ENCODE measurements around the gene HEATR3.

HEATR3 gene

DNA sequence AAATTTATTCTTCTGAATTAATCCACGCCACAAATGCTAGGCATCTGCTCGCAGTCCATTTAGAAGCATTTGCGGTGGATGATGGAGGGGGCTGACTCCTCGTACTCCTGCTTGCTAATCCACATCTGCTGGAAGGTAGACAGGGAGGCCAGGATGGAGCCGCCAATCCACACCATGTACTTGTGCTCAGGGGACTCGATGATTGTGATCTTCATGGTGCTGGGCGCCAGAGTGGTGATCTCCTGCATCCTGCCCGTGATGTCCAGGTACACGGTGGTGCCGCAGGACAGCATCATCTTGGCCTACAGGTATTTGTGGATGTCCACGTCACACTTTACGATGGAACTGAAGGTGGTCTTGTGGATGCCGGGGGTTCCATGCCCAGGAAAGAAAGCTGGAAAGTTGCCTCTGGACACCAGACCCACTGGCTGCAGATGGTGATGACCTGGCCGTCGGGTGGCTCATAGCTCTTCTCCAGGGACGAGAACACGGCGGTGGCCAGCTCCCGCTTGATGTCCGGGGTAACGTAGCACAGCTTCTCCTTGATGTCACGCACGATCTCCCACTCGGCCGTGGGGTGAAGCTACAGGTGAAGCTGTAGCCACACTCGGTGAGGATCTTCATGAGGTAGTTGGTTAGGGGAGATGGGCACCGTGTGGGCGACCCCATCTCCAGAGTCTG is 7.5 kb upstream of the HEATR3 start:
- ATAC-seq = no peak
- no peak for DNase-seq

DNA sequence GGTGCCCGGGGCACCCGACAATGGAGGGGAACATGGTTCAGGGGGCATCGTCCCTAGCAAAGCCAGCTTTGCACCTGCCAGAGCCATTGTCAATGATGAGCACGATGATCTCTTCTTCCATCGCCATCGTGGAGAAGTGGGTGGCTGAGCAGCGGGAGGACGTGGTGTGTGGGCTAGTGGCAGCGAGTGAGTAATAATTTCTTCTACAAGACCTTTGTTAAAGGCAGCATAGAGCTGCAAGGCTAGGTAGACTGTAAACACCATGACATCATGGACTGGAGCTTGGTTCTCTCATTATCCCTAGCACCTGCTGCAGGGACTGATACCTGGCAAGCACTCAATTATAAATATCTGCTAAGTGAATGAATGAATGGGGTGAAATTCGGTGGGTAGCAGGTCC is 6.7 kb upstream of the HEATR3 start:
- peak; percentile 62 for ATAC-seq
- no peak for DNase-seq

DNA sequence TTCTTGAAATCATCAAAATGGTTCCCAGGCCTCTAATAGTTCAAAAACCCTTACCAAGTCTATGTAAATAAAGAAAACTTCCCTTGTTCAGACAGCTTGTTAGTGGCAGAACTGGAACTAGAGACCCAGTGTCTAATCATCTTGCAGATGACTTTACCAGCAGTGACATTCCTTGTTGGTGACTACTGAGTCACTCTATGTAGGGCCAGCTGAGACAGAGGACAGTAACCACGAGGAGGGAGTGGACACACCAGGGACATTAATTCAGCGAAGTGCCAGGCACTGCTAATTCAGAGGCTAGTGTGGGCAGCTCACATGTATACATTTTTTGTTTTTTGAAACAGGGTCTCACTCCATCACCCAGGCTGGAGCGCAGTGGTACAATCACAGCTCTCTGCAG is 6.1 kb upstream of the HEATR3 start:
- ATAC-seq = no peak
- no peak for DNase-seq

DNA sequence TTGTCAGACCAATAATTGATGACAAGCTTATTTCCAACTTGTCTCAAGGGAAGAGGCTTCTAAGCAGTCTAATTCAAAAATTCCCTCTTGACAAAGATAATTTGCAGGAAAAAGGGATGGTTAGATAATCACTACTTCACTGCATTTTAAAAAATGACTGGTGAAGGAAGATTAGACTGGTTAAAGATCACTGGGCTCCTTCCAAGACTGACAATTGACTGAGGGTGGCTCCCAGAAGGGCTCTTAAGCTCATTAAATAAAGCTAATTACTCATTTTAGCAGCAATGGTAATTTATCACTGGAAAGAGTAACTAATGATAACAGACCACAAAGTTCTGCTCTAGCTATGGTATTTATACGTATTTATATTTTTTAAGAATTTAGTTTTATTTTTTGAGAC is 4.4 kb upstream of the HEATR3 start:
- ATAC-seq = no peak
- no peak for DNase-seq

DNA sequence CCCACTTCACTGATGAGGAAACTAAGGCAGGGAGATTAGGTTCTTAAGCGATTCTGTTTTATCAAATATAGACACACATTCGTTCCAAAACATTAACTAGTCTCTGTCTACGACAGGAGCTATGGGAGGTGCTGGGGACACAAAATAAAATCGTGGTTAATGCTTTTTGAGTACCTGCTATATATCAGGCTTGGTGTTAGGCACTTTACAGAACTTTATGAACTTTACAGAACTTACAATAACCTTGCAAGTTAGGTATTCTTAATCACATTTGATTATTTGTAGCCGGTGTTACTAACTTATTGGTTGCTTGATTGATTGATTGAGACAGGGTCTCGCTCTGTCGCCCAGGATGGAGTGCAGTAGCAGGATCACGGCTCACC is 538 bp upstream of the HEATR3 start:
- DNase-seq (no peak), ATAC-seq (no peak)

DNA sequence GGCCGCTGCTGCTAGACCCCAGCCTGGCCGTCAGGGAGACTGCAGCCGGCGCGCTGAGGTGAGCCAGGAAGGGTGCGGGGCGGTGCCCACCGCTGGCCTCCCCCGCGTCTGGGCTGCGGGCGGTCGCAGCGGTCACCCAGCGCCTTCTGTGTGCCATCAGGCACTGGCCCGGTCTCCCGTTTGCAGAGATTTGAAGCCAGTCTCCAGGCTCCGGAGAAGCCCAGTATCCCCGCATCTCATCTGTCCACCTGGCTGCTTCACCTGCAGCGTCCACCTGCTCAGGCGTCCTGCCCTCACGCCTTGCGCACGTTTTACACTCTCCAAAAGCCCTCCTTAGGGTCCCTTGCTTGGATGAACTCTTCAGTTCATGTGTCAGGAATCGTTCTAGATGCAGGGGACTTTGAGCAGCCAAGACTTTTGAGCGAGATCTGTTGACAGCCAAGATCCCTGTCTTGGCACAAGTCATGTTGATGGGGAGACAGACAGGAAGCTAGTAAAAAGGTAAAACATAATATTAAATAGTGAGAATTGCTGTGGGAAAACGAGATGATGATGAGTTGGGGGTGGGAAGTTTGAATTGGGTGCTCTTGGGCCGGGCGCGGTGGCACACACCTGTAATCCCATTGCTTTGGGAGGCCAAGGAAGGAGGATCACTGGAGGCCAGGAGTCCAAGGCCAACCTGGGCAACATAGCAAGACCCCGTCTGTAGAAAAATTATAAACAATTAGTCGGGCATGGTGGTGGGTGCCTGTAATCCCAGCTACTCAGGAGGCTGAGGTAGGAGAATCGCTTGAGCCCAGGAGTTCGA is 916 bp downstream of the HEATR3 start:
- no peak for DNase-seq
- no peak for ATAC-seq

GRCh38 chr16:50067290-50067853 is 1.6 kb downstream of the HEATR3 start:
- ATAC-seq = peak; percentile 40
- peak; percentile 27 for DNase-seq

DNA sequence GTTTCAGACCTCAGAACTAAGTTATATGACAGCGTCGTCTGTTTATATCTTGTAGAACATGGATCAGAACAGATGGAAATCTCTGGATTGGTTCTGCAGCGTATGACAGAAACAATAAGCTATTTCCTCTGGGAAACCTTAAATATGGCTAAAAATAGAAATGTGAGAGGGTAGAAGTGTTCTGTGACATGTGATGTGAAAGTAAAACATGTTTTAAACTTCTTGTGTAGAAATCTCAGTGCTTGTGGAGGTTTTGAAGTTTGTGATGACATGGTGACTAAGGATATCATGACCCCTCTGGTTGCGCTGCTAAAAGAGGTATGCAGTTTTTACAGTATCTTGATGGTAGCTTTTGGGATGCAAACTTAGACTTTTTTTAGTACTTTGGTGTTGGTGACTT is 2.8 kb downstream of the HEATR3 start:
- DNase-seq (no peak), ATAC-seq (no peak)

GRCh38 chr16:50069060-50069459 is 3.3 kb downstream of the HEATR3 start:
- ATAC-seq (no peak), DNase-seq (no peak)

GRCh38 chr16:50071075-50071671 is 5.4 kb downstream of the HEATR3 start:
- ATAC-seq (no peak), DNase-seq (no peak)

DNA sequence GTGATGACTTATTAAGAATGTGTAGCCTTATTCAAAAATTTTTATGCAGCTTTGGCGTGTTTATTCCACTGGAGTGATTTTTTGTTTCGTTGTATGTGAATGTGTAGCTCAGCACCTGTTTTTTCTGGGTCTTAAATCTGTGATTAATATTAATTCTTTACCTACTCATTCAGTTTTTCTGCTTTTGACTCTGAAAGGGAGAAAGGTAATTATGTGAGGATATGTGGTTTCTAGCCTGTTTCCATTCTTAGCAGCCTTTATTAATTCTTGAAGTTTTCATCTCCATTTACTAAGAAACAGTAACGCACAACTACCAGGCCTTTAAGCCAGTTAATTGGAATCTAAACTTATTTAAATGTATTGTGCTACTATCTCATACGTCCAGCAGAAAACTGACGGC is 7.0 kb downstream of the HEATR3 start:
- ATAC-seq (no peak), DNase-seq (no peak)

DNA sequence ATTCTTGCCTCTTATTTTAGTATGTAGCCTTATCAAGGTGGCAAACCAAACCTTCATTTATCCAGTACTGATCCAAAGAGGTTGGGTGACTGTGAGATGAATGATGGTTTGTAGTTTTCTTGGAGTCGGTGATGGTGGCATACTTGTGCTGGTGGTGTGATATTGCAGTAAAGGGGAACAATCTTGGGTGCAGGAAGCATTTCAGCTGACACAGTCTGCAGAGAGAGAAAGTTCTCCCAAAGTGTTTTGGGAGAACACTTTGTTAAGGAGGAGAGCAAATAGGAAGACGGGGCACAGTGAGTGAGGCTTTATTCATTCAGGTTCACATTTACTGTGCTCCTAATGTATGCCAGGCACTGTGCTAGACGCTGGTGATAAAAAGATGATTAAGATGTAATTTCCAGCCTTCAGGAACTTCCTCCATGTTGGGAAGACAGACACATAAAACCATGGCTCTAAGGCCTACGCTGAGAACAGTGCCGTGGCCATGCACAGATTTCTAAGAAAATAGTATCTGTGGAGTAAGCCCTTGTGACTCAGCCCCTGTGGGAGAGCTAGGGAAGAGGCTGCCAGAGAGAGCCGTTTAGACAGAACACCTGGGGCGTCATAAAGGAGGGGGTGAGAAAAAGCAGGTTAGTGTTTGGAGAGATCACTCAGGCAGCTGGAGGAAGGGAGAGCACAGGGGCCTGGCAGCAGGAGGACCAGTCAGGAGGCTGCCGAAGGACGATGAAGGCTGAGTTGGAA is 13.8 kb downstream of the HEATR3 start:
- DNase-seq = no peak
- ATAC-seq = no peak

- ATAC-seq (no peak), DNase-seq (no peak)
Observed at GRCh38 chr16:50081428-50082018, 15.8 kb downstream of the HEATR3 start.

DNA sequence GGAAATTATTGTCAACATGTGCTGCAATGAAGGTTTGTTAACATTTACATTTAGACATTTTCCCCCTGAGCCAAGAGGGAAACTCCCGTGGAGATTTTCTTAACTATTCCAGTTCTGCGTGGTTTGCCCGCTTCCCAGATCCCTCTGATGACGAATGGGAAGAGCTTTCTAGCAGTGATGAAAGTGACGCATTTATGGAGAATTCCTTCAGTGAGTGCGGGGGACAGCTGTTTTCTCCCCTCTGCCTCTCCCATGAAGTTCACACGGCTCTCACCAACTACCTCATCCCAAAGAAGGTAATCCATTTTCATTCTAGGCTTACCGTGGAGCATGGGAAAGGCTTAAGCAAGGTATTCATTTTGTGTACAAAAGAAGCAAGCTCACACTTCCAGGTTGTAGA is 18.2 kb downstream of the HEATR3 start:
- ATAC-seq = no peak
- DNase-seq = no peak

GRCh38 chr16:50086176-50086575 is 20.4 kb downstream of the HEATR3 start:
- ATAC-seq = no peak
- no peak for DNase-seq

DNA sequence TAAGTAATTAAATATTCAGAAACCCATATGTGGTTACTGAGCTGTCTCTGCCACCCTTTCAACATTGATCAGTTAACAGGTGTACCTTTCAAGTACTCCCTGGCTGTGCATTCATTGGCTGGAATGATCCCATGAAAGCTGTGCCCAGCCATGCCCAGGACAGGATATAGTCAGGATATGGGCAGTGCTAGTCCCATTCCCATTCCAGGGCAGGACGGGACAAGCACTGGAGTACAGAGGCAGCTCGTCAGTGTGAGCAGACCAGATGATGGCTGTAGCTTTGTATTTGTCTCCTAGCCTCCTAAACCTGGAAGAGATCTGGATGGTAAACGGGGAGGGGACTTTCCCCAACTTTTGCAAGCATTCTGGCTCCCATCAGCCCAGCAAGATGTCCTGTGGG is 22.5 kb downstream of the HEATR3 start:
- ATAC-seq (no peak), DNase-seq (no peak)

- no peak for ATAC-seq
- no peak for DNase-seq
Observed at GRCh38 chr16:50092891-50093290, 27.1 kb downstream of the HEATR3 start.

- DNase-seq (no peak), ATAC-seq (no peak)
Observed at GRCh38 chr16:50093607-50094539, 28.1 kb downstream of the HEATR3 start.

DNA sequence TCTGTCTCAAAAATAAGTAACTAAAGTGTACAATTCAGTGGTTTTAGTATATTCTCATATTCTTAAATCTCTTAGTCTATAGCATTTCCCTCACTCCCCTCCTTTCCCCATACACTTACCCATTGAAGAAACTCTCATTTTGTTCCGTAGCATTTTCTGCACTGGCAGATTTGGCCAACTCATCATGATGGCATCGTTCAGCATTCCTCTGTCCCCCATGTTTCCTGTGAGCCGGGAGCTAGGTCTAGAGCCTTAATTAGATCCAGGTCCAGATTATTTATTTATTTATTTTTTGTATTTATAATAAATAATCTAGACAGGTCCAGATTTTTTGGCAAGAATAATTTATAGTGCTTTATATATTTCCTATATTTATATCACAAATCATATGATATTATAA is 31.0 kb downstream of the HEATR3 start:
- DNase-seq = no peak

DNA sequence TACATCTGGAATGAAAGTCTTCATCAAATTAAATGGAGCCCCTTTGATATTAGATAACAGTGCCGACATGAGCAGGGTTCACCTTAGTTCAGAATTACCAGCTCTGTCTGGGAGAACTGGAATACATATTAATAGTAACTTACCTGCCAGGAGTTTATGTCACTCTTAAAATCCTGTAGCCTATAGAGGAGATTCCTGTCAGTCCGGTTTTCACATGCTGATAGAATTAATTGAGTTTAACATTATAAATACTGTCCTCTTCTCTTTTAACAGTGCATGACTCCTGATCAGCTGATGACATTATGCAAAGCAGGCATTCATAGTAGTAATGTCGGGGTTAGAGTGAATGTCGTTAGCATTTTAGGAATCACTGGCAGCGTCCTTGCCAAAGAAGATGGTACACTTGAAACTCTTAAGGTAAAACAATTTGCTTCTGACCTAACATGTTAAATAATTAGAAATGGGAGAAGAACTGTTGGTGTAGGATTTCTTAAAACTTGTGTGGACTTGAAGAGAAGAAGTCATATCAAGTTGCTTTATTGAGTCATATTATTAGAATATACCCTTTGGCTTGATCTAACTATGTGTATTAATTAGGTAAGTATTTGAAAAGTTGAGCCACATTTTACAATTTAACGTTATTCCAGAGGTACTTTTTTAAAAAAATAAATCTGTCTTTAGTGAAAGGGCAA is 34.3 kb downstream of the HEATR3 start:
- no peak for DNase-seq
- no peak for ATAC-seq

More for the DNA sequence above, 31.0 kb downstream of the HEATR3 start:
- ATAC-seq = no peak
